Fibroblast of mammary gland (primary cell): ENCODE results near the gene NTM.

ENCODE experiments used
- DNase-seq: peaks from one replicate; pipeline ENCODE4 v3.0.0-alpha.2; 2010; ENCODE audit warnings: low read depth
- H3K4me3 ChIP-seq: 2 replicates; pipeline ENCODE4 v1.5.1; 2011; ENCODE audit warnings: low read depth, mild to moderate bottlenecking, low read length, moderate library complexity; ENCODE audit not compliant: control insufficient read depth
- CTCF ChIP-seq: conservative IDR thresholded peaks from 2 replicates; pipeline ENCODE4 v1.5.1; 2011; ENCODE audit warnings: low read depth, low read length, inconsistent platforms; ENCODE audit not compliant: control insufficient read depth, insufficient read depth

NTM gene

DNA sequence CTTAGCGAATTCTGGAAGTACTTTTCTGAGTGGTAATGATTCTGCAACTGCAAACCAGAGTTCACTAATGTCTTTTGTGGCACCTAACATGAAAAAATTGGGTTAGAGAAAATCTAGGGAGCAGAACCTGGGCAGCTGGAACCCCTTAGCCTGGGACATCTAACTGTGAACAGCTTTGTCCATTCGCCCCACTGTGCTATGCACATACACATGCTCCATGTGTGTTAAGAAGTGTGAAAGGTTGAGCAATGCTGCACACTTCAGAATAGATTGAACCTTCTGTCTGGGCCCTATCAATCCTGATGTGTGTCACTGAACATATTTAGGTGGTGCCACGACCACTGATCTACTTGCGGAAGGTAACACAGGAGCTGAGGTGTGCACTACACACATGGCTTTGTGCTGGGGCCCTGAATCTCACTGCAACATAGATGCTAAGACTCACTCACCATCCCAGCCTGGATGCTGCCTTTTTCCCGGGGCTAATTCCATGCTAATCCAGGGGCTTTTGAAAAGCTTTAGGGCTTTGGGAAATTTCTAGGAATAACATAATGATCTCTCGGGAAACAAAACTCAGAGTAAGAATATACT, 976.2 kb downstream of the NTM start:
- DNase-seq: no peak
- no peak for TF ChIP-seq CTCF
- no peak overlapping the region for H3K4me3 ChIP-seq

- no peak for TF ChIP-seq CTCF
- DNase-seq: no peak
- H3K4me3 ChIP-seq: no peak overlapping the region
These were observed 977.0 kb downstream of the NTM start for GRCh38 chr11:132347156-132348090.

DNA sequence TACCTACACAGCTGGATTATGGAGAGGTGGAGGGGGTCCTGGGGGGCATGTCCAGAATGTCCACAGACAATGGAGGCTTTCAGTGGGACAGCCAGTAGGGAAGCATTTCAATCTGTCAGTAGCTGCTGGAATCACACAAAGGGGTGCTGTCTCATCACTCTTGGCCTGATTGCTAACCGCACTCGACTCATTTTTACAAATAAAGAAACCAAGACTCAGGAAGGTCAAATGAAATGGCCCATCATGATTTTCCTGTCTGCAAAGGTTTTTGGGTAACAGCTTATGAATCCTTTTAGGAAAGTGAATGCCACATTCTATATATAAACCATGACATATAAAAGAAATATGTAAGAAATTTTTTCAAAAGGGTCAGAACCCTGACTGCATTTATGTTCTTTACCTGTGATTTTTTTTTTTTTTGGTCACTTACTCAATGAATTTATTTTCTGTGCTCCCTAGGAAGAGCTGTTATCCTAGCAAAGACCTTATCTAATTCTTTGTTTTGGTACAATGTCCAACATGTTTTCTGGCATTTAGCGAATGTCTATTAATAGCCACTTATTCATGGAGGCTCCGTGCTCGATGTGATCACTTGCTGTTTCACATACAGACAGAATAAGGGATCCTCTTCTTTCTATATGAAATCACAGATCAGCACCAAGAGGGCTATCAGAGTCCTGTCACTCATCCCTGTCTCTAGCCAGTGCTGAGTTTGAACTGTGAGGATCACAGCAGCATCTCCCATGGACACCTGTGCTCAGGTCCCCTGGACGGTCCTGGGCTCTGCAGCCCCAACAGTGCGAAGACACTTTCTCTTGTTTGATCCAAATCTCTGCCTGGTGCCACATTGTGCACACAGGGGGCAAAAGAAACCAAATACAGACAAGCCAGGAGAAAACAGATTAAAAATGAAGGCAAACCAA, 979.7 kb downstream of the NTM start:
- TF ChIP-seq CTCF: no peak
- no peak overlapping the region for H3K4me3 ChIP-seq
- no peak for DNase-seq

GRCh38 chr11:132351050-132351449, 980.6 kb downstream of the NTM start:
- H3K4me3 ChIP-seq: no peak overlapping the region
- DNase-seq: no peak
- no peak for TF ChIP-seq CTCF

DNA sequence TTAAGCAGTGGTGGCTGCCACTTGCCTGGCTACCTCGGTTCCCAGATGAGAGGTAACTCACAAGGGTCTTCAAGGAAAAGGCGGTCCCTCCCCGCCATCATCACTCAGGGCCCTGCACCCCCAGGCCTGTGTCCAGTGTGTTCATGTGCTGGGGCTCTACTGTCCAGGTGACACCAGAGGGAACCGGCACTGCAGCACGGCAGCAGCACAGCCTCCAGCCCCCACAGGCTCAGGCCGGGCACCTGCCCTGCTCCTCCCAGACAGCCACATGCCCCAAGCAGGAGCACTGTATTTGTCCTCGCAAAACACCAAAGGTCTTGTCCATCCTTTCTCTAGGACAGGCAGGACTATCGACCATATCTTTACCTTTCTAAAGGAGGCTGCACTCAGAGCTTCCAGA, 982.1 kb downstream of the NTM start:
- H3K4me3 ChIP-seq: no peak overlapping the region
- TF ChIP-seq CTCF: no peak
- DNase-seq: no peak

DNA sequence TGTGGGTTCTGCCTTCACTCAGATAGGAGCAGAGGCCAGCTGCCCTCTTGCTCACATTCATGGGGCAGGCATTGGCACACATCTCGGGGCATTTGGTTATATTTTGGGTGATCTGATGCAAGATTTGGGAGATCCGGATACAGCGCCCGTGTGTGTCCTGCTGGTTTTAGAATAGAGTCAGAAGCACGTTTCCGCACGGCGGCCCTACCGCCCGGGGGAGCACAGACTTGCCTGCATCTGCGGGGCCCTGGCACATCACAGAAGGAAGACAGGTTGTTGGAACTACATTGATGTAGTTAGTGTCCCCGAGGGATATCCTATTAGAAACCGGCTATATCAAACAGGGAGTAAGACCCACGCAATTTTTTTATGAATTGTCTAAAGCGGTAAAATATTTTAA, 982.8 kb downstream of the NTM start:
- TF ChIP-seq CTCF: no peak

More for the DNA sequence above, 982.8 kb downstream of the NTM start:
- H3K4me3 ChIP-seq: no peak overlapping the region
- DNase-seq: no peak
